Activated naive CD4-positive, alpha-beta T cell treated with anti-CD3 and anti-CD28 coated beads, Interleukin-2, amount 50 U/mL, for 24 hours (primary cell): Measurements from ENCODE around the gene EEA1.
"Not testable (repeated sequence)": the region's sequence is repeated elsewhere in the genome, so short reads cannot be mapped to it uniquely, and the experiment has no call there.

Source experiments
- H3K27ac Mint-ChIP-seq: one replicate; pipeline ENCODE4 v1.8.0; 2021; ENCODE audit warnings: mild to moderate bottlenecking, mixed read lengths
- H3K27me3 Mint-ChIP-seq: one replicate; pipeline ENCODE4 v1.8.0; 2021; ENCODE audit warnings: mixed read lengths
- H3K36me3 Mint-ChIP-seq: one replicate; pipeline ENCODE4 v1.8.0; 2021; ENCODE audit warnings: mixed read lengths
- H3K4me1 Mint-ChIP-seq: one replicate; pipeline ENCODE4 v1.8.0; 2021; ENCODE audit warnings: mixed read lengths
- H3K4me3 Mint-ChIP-seq: one replicate; pipeline ENCODE4 v1.8.0; 2021; ENCODE audit warnings: mild to moderate bottlenecking, mixed read lengths
- H3K9me3 Mint-ChIP-seq: one replicate; pipeline ENCODE4 v1.8.0; 2021; ENCODE audit warnings: mixed read lengths

EEA1 gene

DNA sequence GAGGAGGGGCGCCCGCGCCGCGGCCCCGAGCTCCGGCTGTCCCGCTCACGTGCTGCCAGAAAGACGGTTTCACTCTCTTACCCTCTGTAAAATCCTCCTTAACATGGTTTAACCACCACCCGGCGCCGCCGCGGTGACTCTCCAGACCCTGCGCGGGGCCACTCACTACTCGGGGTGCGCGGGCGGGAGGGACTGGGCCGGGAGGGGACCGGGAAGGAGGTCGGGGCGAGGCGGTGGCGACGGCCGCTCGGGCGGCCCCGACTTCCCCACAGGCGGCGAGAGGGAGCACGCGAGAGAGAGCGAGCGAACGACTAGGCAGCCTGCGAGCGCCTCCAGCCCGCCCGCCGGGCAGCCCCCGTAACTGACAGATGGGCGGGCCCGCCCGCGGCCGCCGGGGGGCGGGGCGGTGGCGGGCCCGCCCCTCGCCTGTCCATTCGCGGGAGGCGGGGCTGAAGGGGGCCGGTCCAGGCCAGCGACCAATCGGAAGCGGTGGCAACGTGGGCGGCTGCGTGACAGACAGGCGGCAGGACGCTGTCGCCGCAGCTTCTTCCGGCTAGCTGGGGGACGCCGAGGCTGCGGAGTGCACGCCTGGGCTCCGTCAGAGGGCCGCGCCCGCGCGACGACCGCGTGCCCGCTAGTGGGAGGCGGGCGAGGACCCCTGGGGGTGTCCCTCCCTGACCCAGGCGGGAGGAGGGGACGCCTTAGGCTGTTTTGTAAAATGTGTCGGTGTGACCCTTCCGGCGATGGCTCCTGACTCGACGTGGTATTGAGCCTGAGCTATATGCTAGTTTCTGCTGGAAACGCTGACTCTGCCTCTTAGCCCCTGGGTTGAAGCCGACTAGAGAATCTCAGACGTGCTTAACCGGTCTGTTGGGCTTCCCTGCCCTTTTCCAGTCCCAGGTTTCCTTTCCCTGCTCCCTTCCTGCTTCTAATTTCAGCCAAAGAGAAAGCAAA, at the start of gene EEA1:
TSS of gene EEA1 (minus strand) at position 334 of the 954 bp plus-strand sequence. CDS start at position 105, 229 bp downstream.
- Mint-ChIP-seq H3K9me3 (no peaks in the 10 kb centered on the region), H3K4me1 (peaks cover 40% of the 10 kb centered on the region), H3K27me3 (no peaks in the 10 kb centered on the region), H3K4me3 (peak within 1 kb of the TSS; percentile 91), H3K36me3 (peaks cover 4% of the 10 kb centered on the region), H3K27ac (peak within 1 kb of the TSS; percentile 99)

DNA sequence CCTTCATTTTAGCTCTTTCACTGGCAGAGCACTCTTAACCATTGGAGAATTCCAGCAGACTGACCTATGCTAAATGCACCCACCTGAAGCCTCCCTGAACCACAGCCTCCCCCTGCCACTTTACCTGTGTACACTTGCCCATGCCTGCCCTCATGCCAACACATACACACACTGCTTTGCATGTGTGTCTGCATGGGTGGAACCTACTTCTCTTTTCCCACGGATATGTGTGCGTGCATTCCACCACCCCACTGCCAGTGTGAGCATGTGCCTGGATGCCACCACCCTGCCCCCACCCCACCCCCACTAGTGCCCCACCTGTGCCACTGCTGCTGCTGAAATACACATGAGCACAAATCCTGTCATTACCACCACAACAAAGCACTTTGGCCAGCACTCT, 49.5 kb upstream of the EEA1 start:
- H3K27ac Mint-ChIP-seq: no peak overlapping the region
- H3K4me3 Mint-ChIP-seq: no peak overlapping the region
- H3K9me3 Mint-ChIP-seq: peaks cover 9% of the 10 kb centered on the region
- peaks cover 18% of the 10 kb centered on the region for H3K4me1 Mint-ChIP-seq
- peaks cover 1% of the 10 kb centered on the region for H3K27me3 Mint-ChIP-seq
- peaks cover 3% of the 10 kb centered on the region for H3K36me3 Mint-ChIP-seq

- Mint-ChIP-seq H3K4me3 (peak overlapping the region; percentile 60), H3K4me1 (peaks cover 18% of the 10 kb centered on the region), H3K9me3 (peaks cover 9% of the 10 kb centered on the region), H3K27ac (peak overlapping the region; percentile 31), H3K27me3 (peaks cover 1% of the 10 kb centered on the region), H3K36me3 (peaks cover 3% of the 10 kb centered on the region)
Measured at GRCh38 chr12:92977326-92977725, 48.2 kb upstream of the EEA1 start.

DNA sequence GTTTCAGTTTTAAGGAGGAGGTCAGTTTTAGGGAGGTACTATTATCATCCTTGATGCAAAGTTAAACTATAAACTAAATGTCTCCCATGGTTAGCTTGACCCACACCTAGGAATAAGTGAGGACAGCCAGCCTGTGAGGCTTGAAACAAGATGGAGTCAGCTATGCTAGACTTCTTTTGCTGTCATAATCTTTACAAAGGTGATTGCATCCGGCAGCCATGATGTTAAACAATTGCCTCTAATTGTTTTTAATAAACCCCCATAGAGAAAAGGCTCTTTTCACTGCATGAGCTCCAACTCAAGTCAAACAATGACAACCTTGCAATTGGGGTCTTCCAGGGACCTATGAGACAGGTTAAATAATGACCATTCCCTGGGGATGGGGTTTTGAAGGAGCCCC, 45.7 kb upstream of the EEA1 start:
- Mint-ChIP-seq H3K4me1 (peaks cover 18% of the 10 kb centered on the region), H3K36me3 (no peaks in the 10 kb centered on the region), H3K27ac (no peak overlapping the region), H3K9me3 (peaks cover 5% of the 10 kb centered on the region), H3K4me3 (no peak overlapping the region), H3K27me3 (no peaks in the 10 kb centered on the region)

DNA sequence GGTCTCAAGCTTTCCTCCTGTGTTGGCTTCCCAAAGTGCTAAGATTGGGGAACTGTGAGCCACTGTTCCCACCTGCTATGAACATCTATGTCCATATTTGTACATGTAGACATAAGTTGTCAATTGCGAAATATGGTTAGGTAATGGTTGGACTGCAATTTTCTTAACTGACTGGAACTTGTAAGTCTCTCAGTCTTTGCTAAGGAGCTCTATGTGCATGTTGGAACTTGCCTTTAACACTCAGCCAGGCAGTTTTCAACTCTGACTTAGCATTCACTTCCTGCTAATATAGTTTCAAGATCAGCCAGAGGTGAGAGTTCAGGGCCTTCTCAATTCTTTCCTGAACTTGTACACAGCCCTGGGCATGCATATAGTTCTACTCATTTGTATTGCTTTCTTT, 44.5 kb upstream of the EEA1 start:
- Mint-ChIP-seq H3K27me3 (no peaks in the 10 kb centered on the region), H3K36me3 (no peaks in the 10 kb centered on the region), H3K27ac (peak overlapping the region; percentile 30), H3K4me1 (peaks cover 15% of the 10 kb centered on the region), H3K4me3 (no peak overlapping the region), H3K9me3 (peaks cover 5% of the 10 kb centered on the region)

- H3K27ac Mint-ChIP-seq: no peak overlapping the region
- no peak overlapping the region for H3K4me3 Mint-ChIP-seq
- H3K9me3 Mint-ChIP-seq: peaks cover 5% of the 10 kb centered on the region
- H3K27me3 Mint-ChIP-seq: no peaks in the 10 kb centered on the region
- no peaks in the 10 kb centered on the region for H3K36me3 Mint-ChIP-seq
- peaks cover 7% of the 10 kb centered on the region for H3K4me1 Mint-ChIP-seq
Measured at GRCh38 chr12:92971859-92972524, 42.9 kb upstream of the EEA1 start.

DNA sequence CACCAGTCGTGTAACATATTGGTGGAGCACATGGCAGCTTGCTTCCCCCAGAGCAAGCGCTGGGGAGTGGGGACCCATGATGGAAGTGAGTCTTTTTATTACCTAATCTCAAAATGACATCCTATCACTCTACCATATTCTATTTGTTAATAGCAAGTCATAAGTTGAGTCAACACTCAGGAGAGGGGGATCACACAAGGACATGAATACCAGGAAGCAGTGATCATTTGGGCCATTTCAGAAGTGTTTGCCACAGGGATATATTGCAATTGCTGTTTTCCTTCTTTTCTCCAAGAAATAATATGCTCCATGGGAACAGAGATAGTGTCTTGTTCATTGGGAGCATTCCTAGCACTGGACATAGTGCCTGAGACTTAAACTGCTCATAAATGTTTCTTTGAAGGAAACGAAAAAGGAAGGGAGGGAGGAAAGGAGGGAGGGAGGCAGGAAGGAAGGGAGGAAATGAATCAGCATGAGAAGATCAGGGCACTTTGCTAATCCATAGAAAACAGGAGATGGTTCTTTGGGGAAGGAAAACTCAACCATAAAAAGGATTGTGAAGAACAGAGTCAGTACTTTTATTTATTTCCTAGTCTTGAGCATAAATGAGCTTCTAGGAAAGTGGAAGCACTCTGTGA, 39.2 kb upstream of the EEA1 start:
- Mint-ChIP-seq H3K4me3 (no peak overlapping the region), H3K9me3 (no peaks in the 10 kb centered on the region), H3K36me3 (no peaks in the 10 kb centered on the region), H3K27me3 (no peaks in the 10 kb centered on the region), H3K27ac (no peak overlapping the region), H3K4me1 (no peaks in the 10 kb centered on the region)

- H3K4me1 Mint-ChIP-seq, H3K27ac Mint-ChIP-seq: not testable (repeated sequence)
Measured at GRCh38 chr12:92964378-92964777, 35.3 kb upstream of the EEA1 start.

GRCh38 chr12:92961949-92962348, 32.9 kb upstream of the EEA1 start:
- Mint-ChIP-seq H3K4me3 (no peak overlapping the region), H3K36me3 (no peaks in the 10 kb centered on the region), H3K27me3 (no peaks in the 10 kb centered on the region), H3K4me1 (no peaks in the 10 kb centered on the region), H3K27ac (no peak overlapping the region), H3K9me3 (no peaks in the 10 kb centered on the region)

More at GRCh38 chr12:92964378-92964777, 35.3 kb upstream of the EEA1 start:
- not testable (repeated sequence) for H3K36me3 Mint-ChIP-seq, H3K9me3 Mint-ChIP-seq, H3K4me3 Mint-ChIP-seq, H3K27me3 Mint-ChIP-seq

DNA sequence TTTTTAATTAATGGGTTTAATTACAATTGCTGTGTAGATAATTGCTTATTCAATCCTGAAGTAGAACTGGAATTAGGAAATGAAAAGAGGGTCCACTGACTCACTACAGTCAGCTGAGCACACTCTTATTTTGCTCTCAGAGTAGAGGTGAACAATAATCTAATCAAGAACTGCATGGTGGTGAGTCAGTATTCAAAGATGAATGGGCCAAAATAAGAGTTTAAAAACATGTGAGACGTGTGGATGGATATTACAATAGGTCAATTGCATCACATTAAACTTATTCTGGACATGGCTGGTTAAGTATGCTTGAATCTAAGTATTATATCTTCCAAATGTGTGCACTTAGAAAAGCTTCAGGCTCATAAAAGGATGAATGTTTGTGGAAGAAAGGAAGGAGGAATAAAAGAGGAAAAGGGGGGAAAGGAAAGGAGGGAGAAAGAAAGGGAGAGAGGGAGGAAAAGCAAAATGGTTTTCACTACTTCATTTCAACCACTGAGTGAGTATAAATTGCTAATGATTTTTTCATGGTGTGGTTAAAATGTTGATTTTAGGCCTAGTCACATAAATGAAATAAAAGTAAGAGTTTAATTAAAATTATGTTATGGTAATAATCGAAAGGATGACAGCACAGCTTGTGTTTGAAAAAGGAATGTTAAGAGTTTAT, 27.0 kb upstream of the EEA1 start:
- Mint-ChIP-seq H3K4me3 (no peak overlapping the region), H3K27ac (no peak overlapping the region), H3K4me1 (no peaks in the 10 kb centered on the region), H3K36me3 (peaks cover 3% of the 10 kb centered on the region), H3K27me3 (no peaks in the 10 kb centered on the region), H3K9me3 (no peaks in the 10 kb centered on the region)

GRCh38 chr12:92953747-92954146, 24.7 kb upstream of the EEA1 start:
- Mint-ChIP-seq H3K4me1 (no peaks in the 10 kb centered on the region), H3K36me3 (peaks cover 3% of the 10 kb centered on the region), H3K27ac (no peak overlapping the region), H3K27me3 (no peaks in the 10 kb centered on the region), H3K9me3 (no peaks in the 10 kb centered on the region), H3K4me3 (no peak overlapping the region)

- Mint-ChIP-seq H3K27ac (no peak overlapping the region), H3K36me3 (peaks cover 3% of the 10 kb centered on the region), H3K27me3 (no peaks in the 10 kb centered on the region), H3K9me3 (no peaks in the 10 kb centered on the region), H3K4me3 (no peak overlapping the region), H3K4me1 (no peaks in the 10 kb centered on the region)
Measured at GRCh38 chr12:92952394-92952793, 23.3 kb upstream of the EEA1 start.

- no peak overlapping the region for H3K4me3 Mint-ChIP-seq
- H3K27me3 Mint-ChIP-seq: no peaks in the 10 kb centered on the region
- H3K9me3 Mint-ChIP-seq: no peaks in the 10 kb centered on the region
- no peak overlapping the region for H3K27ac Mint-ChIP-seq
- peaks cover 1% of the 10 kb centered on the region for H3K36me3 Mint-ChIP-seq
- no peaks in the 10 kb centered on the region for H3K4me1 Mint-ChIP-seq
Measured at GRCh38 chr12:92951006-92951405, 21.9 kb upstream of the EEA1 start.

DNA sequence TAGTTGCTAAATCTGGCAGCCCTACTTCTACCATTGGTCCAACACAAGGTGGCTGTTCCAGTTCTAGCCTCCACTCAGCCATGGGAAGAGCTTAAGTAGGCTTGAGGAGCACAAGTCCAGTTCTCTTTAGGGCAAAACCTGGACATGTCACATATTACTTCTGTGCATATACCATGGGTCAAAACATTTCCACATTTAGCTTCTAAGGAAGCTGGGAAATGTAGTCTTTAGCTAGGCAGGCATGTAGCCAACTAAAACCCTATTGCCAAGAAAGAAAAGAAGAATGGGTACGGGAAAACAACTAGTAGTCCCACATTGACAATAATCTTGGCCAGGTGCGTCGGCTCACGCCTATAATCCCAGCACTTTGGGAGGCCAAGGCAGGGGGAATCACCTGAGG, 20.9 kb upstream of the EEA1 start:
- peaks cover 1% of the 10 kb centered on the region for H3K36me3 Mint-ChIP-seq
- no peaks in the 10 kb centered on the region for H3K4me1 Mint-ChIP-seq
- H3K4me3 Mint-ChIP-seq: no peak overlapping the region
- no peak overlapping the region for H3K27ac Mint-ChIP-seq
- no peaks in the 10 kb centered on the region for H3K9me3 Mint-ChIP-seq
- no peaks in the 10 kb centered on the region for H3K27me3 Mint-ChIP-seq

DNA sequence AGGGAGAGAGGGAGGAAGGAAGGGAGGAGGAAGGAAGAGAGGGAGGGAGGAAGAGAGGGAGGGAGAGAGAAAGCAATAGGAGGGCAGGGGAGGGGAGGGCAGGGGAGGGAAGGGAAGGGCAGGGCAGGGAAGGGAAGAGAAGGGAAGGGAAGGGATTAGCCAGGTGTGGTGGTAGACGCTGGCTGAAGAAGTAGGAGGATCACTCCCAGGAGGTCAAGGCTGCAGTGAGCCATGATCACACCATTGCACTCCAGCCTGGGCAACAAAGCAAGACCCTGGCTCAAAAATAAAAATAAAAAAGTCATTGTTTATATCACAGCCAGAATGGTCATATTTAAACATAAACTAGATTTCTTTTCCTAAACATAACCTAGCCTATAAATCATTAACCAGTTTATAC, 20.4 kb upstream of the EEA1 start:
- H3K4me3 Mint-ChIP-seq: no peak overlapping the region
- H3K4me1 Mint-ChIP-seq: no peaks in the 10 kb centered on the region
- no peak overlapping the region for H3K27ac Mint-ChIP-seq
- H3K36me3 Mint-ChIP-seq: peaks cover 1% of the 10 kb centered on the region
- H3K9me3 Mint-ChIP-seq: no peaks in the 10 kb centered on the region
- H3K27me3 Mint-ChIP-seq: no peaks in the 10 kb centered on the region
